ENCODE measurements around the gene DKC1. TPM values are rescaled to one million over a fixed set of nuclear protein-coding genes. Genes with fewer than 3 reads are reported as not detected.

The DKC1 gene
- total and polyA plus RNA-seq, 2 donors (not counting 3 experiments of a cell fraction or from before 2014, with no cell fraction given) = 28.6 to 69.1 TPM

DNA sequence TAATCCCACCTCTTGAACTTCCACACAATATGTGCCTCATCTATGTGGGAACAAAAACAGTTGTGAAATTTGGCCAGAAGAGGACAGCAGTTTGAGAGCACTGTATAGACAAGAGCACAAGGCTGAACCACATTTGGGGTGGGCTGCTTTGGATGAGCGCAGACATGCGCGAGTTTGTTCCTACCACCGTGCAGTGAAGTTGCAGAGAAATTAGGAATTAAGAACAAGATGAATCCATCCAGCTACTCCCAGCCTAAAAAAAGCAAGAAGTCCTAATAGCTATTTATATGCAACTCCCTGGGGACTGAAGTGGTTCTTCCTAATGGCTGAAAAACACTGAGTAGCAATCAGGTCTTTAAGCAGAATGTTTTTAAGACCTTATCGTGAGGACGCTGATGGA, 12.8 kb upstream of the DKC1 start:
- Histone ChIP-seq H3K4me2 (ENCODE audit: insufficient read depth, low read length) (peak overlapping the region; percentile 79), H3K4me3 (replicated peaks in 1 of 3; ENCODE audit: insufficient read depth in 1 of 3, low read depth in 1 of 3, low read length in 3 of 3) (peak overlapping the region in 2 of 3 experiments; percentile 45 to 69), H3K79me2 (ENCODE audit: control insufficient read depth, insufficient read depth, low read length) (no peaks in the 10 kb centered on the region), H3K36me3 (ENCODE audit: control insufficient read depth in 2 of 2, extremely low read depth in 1 of 2, insufficient read depth in 2 of 2, low read length in 2 of 2) (no peaks in the 10 kb centered on the region), H3K9ac (replicated peaks; ENCODE audit: extremely low read depth, insufficient read depth, low read length) (no peak overlapping the region), H3K27ac (ENCODE audit: insufficient read depth, low read depth, low read length) (no peak overlapping the region), H3K27me3 (ENCODE audit: control insufficient read depth in 2 of 2, insufficient read depth in 2 of 2, low read length in 2 of 2) (no peaks in the 10 kb centered on the region), H4K20me1 (replicated peaks; ENCODE audit: control insufficient read depth, extremely low read depth, insufficient read depth, low read length) (no peaks in the 10 kb centered on the region), H2AFZ (ENCODE audit: low read depth, low read length) (no peak overlapping the region), H3K4me1 (ENCODE audit: control insufficient read depth, extremely low read depth, insufficient read depth, low read length) (peaks cover 6% of the 10 kb centered on the region), H3K9me3 (replicated peaks; ENCODE audit: control insufficient read depth, insufficient read depth, low read length) (no peaks in the 10 kb centered on the region), H3K9me1 (replicated peaks; ENCODE audit: control insufficient read depth, extremely low read depth, insufficient read depth, low read length) (no peaks in the 10 kb centered on the region)
- FAIRE-seq = no peak
- POLR2A ChIA-PET = no interaction called here
- dilution Hi-C loops (cut with MboI; ENCODE audit: extremely low pct_ligation_motif_present, low sequenced_read_pairs) (no loop called here), intact Hi-C loops (cut with micrococcal nuclease) (loop anchor here (1.0 kb wide), 1 partner anchor 91 kb away; no protein-coding TSS in a partner anchor)
- no TSS peak for BruUV-seq (replicated peaks)
- no peak for DNase-seq (ENCODE audit: low read depth, low spot score)
- TF ChIP-seq POLR2AphosphoS5 (IDR thresholded peaks at IDR 0.05; ENCODE audit: insufficient read depth, low read depth, low read length) (no peak), EZH2 (IDR thresholded peaks at IDR 0.05; ENCODE audit: borderline replicate concordance, low read depth, low read length, severe bottlenecking) (no peak), POLR2A (IDR thresholded peaks at IDR 0.05; ENCODE audit: low read depth, low read length) (no peak), JUN (IDR thresholded peaks at IDR 0.05; ENCODE audit: borderline replicate concordance, insufficient read depth, insufficient read length, low read depth) (no peak), GATA2 (IDR thresholded peaks at IDR 0.05; ENCODE audit: insufficient read depth, insufficient read length, low read depth, low read length) (no peak), FOS (IDR thresholded peaks at IDR 0.05; ENCODE audit: borderline replicate concordance, insufficient read depth, low read length) (no peak), MYC (IDR thresholded peaks at IDR 0.05; ENCODE audit: low read depth, low read length) (no peak)
- TF ChIP-seq, protein P1, sequence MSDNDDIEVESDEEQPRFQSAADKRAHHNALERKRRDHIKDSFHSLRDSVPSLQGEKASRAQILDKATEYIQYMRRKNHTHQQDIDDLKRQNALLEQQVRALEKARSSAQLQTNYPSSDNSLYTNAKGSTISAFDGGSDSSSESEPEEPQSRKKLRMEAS (IDR thresholded peaks at IDR 0.05; ENCODE audit: insufficient read depth, insufficient read length) = no peak
- TF ChIP-seq, protein P2, sequence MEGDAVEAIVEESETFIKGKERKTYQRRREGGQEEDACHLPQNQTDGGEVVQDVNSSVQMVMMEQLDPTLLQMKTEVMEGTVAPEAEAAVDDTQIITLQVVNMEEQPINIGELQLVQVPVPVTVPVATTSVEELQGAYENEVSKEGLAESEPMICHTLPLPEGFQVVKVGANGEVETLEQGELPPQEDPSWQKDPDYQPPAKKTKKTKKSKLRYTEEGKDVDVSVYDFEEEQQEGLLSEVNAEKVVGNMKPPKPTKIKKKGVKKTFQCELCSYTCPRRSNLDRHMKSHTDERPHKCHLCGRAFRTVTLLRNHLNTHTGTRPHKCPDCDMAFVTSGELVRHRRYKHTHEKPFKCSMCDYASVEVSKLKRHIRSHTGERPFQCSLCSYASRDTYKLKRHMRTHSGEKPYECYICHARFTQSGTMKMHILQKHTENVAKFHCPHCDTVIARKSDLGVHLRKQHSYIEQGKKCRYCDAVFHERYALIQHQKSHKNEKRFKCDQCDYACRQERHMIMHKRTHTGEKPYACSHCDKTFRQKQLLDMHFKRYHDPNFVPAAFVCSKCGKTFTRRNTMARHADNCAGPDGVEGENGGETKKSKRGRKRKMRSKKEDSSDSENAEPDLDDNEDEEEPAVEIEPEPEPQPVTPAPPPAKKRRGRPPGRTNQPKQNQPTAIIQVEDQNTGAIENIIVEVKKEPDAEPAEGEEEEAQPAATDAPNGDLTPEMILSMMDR (IDR thresholded peaks at IDR 0.05; ENCODE audit: extremely low read depth in 1 of 2, insufficient read depth in 1 of 2, low read depth in 1 of 2, low read length in 2 of 2) = no peak
- CTCF ChIA-PET = interaction anchor here (1.3 to 4.0 kb wide), 7 partner anchors 12 to 90 kb away, joined by 5 to 26 read pairs (median 12); partner anchors contain the start of gene DKC1

Data from endothelial cell of umbilical vein (primary cell).